ENCODE data around the gene NPPB.

NPPB gene

GRCh38 chr1:11873395-11874257, 14.9 kb upstream of the NPPB start:
- H3K27me3 ChIP-seq (ENCODE audit: control insufficient read depth, insufficient read depth, low read length, poor library complexity, severe bottlenecking), result no peaks in the 10 kb centered on the region
- H3K4me3 ChIP-seq (ENCODE audit: insufficient read depth, low read depth, low read length), result no peak overlapping the region
- no peaks in the 10 kb centered on the region for H3K4me1 ChIP-seq (ENCODE audit: control insufficient read depth, insufficient read depth, low read length)
- WGBS, 2 experiments, result 88 to 90% methylated on average over 14 of the region's 14 CpGs
- H3K9me3 ChIP-seq (ENCODE audit: control insufficient read depth, low read length), result no peaks in the 10 kb centered on the region
- no peak overlapping the region for H3K27ac ChIP-seq (ENCODE audit: insufficient read depth, low read depth, low read length, poor library complexity, severe bottlenecking)
- H3K36me3 ChIP-seq (ENCODE audit: control insufficient read depth, insufficient read depth, low read length), result no peaks in the 10 kb centered on the region

- Histone ChIP-seq H3K4me3 (ENCODE audit: insufficient read depth, low read depth, low read length) (no peak overlapping the region), H3K36me3 (ENCODE audit: control insufficient read depth, insufficient read depth, low read length) (no peaks in the 10 kb centered on the region), H3K27me3 (ENCODE audit: control insufficient read depth, insufficient read depth, low read length, poor library complexity, severe bottlenecking) (no peaks in the 10 kb centered on the region), H3K4me1 (ENCODE audit: control insufficient read depth, insufficient read depth, low read length) (no peaks in the 10 kb centered on the region), H3K27ac (ENCODE audit: insufficient read depth, low read depth, low read length, poor library complexity, severe bottlenecking) (no peak overlapping the region), H3K9me3 (ENCODE audit: control insufficient read depth, low read length) (no peaks in the 10 kb centered on the region)
- 84 to 90% methylated on average over 7 of the region's 7 CpGs for WGBS, 2 experiments
Observed at GRCh38 chr1:11872545-11872944, 13.8 kb upstream of the NPPB start.

DNA sequence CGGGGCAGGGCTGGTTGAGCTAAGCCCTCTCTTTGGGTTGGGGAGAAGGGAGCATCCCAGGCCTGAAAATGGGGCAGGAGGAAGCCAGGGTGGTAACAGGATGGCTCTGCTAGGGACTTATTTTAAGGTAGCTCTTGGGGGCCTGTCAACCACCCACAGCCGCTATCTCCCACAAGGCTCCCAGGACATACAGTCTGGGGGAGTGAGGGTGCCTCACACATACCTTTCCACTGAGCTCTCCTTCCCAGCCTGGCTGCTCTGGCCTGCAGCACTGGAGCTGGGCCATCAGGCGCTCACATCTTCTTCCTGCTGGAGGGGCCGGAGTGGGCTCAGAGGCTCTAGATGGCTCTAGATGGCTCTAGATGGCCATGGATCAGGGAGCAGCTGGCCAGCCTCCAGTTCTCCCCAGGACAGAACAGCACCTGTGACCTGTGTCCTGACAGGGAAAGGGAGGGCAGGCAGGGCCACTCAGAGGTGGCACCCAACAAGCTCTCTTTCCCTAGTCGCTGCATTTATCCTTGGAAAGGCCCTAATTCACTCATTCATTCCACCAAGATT, 11.0 kb upstream of the NPPB start:
- no peaks in the 10 kb centered on the region for H3K9me3 ChIP-seq (ENCODE audit: control insufficient read depth, low read length)
- no peaks in the 10 kb centered on the region for H3K4me1 ChIP-seq (ENCODE audit: control insufficient read depth, insufficient read depth, low read length)
- no peaks in the 10 kb centered on the region for H3K36me3 ChIP-seq (ENCODE audit: control insufficient read depth, insufficient read depth, low read length)
- 87 to 90% methylated on average over 5 of the region's 5 CpGs for WGBS, 2 experiments
- H3K27ac ChIP-seq (ENCODE audit: insufficient read depth, low read depth, low read length, poor library complexity, severe bottlenecking), result no peak overlapping the region
- H3K4me3 ChIP-seq (ENCODE audit: insufficient read depth, low read depth, low read length), result no peak overlapping the region
- H3K27me3 ChIP-seq (ENCODE audit: control insufficient read depth, insufficient read depth, low read length, poor library complexity, severe bottlenecking), result no peaks in the 10 kb centered on the region

- WGBS, 2 experiments, result 92 to 97% methylated on average over 2 to 3 of the region's 3 CpGs
- H3K4me3 ChIP-seq (ENCODE audit: insufficient read depth, low read depth, low read length), result no peak overlapping the region
- no peaks in the 10 kb centered on the region for H3K36me3 ChIP-seq (ENCODE audit: control insufficient read depth, insufficient read depth, low read length)
Observed at GRCh38 chr1:11869104-11869503, 10.4 kb upstream of the NPPB start.

DNA sequence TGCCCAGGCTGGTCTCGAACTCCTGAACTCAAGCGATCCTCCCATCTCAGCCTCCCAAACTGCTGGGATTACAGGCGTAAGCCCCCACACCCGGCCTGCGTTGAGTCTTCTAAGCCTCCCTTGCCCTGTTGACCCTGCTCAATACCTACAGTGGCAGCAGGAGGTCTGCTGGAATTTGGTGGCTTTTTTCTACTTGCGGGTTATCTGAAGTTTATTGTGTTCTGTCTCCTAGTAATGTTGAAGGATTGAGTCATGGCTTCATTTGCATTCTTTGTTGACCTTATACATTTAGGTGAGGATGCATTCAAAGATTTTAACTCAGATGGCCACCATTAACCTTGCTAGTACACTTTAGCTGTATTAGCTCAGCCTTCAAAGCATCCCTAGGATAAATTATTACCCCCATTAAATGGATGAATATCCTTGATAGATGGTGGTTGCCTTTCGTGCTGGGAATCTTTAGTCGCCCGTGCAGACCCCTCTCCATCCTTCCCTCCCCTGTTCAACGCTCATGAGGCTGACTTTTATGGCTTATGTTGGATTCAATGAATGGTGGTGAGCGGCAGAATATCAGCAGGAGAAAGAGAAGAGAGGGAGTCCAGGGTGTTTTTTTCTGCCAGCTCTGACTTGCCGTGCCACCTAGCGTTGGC, 9.7 kb upstream of the NPPB start:
- no peak overlapping the region for H3K27ac ChIP-seq (ENCODE audit: insufficient read depth, low read depth, low read length, poor library complexity, severe bottlenecking)
- H3K9me3 ChIP-seq (ENCODE audit: control insufficient read depth, low read length), result no peaks in the 10 kb centered on the region
- no peaks in the 10 kb centered on the region for H3K36me3 ChIP-seq (ENCODE audit: control insufficient read depth, insufficient read depth, low read length)
- no peaks in the 10 kb centered on the region for H3K4me1 ChIP-seq (ENCODE audit: control insufficient read depth, insufficient read depth, low read length)
- WGBS, 2 experiments, result 87 to 88% methylated on average over 12 to 13 of the region's 13 CpGs
- H3K4me3 ChIP-seq (ENCODE audit: insufficient read depth, low read depth, low read length), result no peak overlapping the region
- H3K27me3 ChIP-seq (ENCODE audit: control insufficient read depth, insufficient read depth, low read length, poor library complexity, severe bottlenecking), result no peaks in the 10 kb centered on the region

More at GRCh38 chr1:11869104-11869503, 10.4 kb upstream of the NPPB start:
- Histone ChIP-seq H3K4me1 (ENCODE audit: control insufficient read depth, insufficient read depth, low read length) (no peaks in the 10 kb centered on the region), H3K27me3 (ENCODE audit: control insufficient read depth, insufficient read depth, low read length, poor library complexity, severe bottlenecking) (no peaks in the 10 kb centered on the region), H3K27ac (ENCODE audit: insufficient read depth, low read depth, low read length, poor library complexity, severe bottlenecking) (no peak overlapping the region), H3K9me3 (ENCODE audit: control insufficient read depth, low read length) (no peaks in the 10 kb centered on the region)

GRCh38 chr1:11862890-11863289, 4.1 kb upstream of the NPPB start:
- Histone ChIP-seq H3K27me3 (ENCODE audit: control insufficient read depth, insufficient read depth, low read length, poor library complexity, severe bottlenecking) (peaks cover 25% of the 10 kb centered on the region), H3K4me1 (ENCODE audit: control insufficient read depth, insufficient read depth, low read length) (peaks cover 6% of the 10 kb centered on the region), H3K36me3 (ENCODE audit: control insufficient read depth, insufficient read depth, low read length) (no peaks in the 10 kb centered on the region), H3K27ac (ENCODE audit: insufficient read depth, low read depth, low read length, poor library complexity, severe bottlenecking) (no peak overlapping the region), H3K9me3 (ENCODE audit: control insufficient read depth, low read length) (no peaks in the 10 kb centered on the region), H3K4me3 (ENCODE audit: insufficient read depth, low read depth, low read length) (no peak overlapping the region)
- WGBS, 2 experiments, result 78 to 88% methylated on average over 6 of the region's 6 CpGs

DNA sequence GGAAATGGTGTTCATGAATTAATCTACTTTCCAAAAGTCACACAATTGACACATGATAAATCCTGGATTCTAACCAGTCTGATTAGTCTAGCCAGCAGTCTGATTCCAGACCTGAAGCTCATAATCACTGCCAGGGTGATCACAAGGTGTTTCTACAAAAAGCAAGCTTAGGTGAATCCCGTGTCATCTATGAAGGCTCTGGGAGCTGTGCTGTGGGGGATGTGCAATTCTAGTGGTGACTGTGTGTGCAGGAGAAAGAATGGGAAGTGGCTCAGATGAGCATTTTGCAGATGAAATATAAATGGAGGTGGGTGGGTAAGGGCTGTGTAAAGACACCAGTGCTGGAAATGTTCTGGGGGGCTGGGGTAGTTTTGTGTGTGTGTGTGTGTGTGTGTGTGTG, 1.8 kb upstream of the NPPB start:
- no peak overlapping the region for H3K27ac ChIP-seq (ENCODE audit: insufficient read depth, low read depth, low read length, poor library complexity, severe bottlenecking)
- H3K36me3 ChIP-seq (ENCODE audit: control insufficient read depth, insufficient read depth, low read length), result no peaks in the 10 kb centered on the region
- peaks cover 39% of the 10 kb centered on the region for H3K27me3 ChIP-seq (ENCODE audit: control insufficient read depth, insufficient read depth, low read length, poor library complexity, severe bottlenecking)
- 69 to 70% methylated on average over 1 of the region's 1 CpG for WGBS, 2 experiments
- no peaks in the 10 kb centered on the region for H3K9me3 ChIP-seq (ENCODE audit: control insufficient read depth, low read length)
- H3K4me3 ChIP-seq (ENCODE audit: insufficient read depth, low read depth, low read length), result no peak overlapping the region
- H3K4me1 ChIP-seq (ENCODE audit: control insufficient read depth, insufficient read depth, low read length), result peaks cover 6% of the 10 kb centered on the region

- Histone ChIP-seq H3K27me3 (ENCODE audit: control insufficient read depth, insufficient read depth, low read length, poor library complexity, severe bottlenecking) (peaks cover 39% of the 10 kb centered on the region), H3K27ac (ENCODE audit: insufficient read depth, low read depth, low read length, poor library complexity, severe bottlenecking) (no peak overlapping the region), H3K9me3 (ENCODE audit: control insufficient read depth, low read length) (no peaks in the 10 kb centered on the region), H3K4me1 (ENCODE audit: control insufficient read depth, insufficient read depth, low read length) (peaks cover 6% of the 10 kb centered on the region), H3K36me3 (ENCODE audit: control insufficient read depth, insufficient read depth, low read length) (no peaks in the 10 kb centered on the region), H3K4me3 (ENCODE audit: insufficient read depth, low read depth, low read length) (no peak overlapping the region)
- WGBS, 2 experiments, result 86 to 88% methylated on average over 2 of the region's 2 CpGs
Observed at GRCh38 chr1:11860083-11860482, 1.3 kb upstream of the NPPB start.

DNA sequence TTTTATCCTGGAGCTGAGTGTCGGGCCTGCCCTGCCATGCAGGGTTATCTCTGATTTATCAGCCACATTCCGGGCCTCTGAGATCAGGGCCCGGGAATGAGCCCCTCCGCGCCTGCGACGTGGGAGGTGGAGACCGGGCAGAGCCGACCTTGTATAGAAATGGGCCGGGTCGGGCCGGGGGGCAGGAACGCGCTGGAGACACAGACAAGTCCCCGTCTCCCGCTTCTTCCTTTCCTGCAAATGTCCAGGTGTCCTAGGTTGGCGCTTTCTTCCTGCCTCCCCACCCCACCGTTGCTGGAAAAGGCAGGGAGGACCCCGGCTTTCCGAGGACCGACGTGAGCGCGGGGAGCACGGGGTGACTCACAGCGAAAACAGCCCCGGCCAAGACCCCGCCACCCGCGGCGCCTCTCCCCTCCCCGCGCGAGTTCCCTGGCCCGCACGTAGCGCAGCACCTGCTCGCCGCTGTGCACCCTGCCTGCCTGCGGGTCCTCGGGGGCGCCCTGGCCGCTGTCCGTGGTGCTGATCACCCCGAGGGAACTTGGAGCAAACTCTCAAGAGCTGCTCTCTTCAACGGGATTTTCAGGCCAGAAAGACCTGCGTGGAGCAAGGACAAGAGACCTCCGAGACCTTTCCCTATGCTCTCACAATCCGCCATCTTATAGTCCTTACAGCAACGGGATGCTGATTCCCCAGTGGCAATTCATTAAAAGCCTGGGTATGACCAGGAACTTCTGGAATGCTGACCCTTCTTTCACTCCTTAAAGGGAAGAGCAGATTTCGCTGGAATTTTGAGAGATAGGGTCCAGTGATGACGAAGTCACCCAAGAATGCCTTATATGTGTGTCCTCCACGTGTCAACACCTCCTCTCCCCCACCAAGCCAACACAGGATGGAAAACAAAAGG, 475 bp upstream of the NPPB start:
- WGBS, 2 experiments, result 4 to 5% methylated on average over 53 of the region's 53 CpGs
- H3K9me3 ChIP-seq (ENCODE audit: control insufficient read depth, low read length), result no peaks in the 10 kb centered on the region
- H3K36me3 ChIP-seq (ENCODE audit: control insufficient read depth, insufficient read depth, low read length), result no peaks in the 10 kb centered on the region
- H3K4me1 ChIP-seq (ENCODE audit: control insufficient read depth, insufficient read depth, low read length), result peaks cover 6% of the 10 kb centered on the region
- H3K27ac ChIP-seq (ENCODE audit: insufficient read depth, low read depth, low read length, poor library complexity, severe bottlenecking), result no peak overlapping the region
- peaks cover 39% of the 10 kb centered on the region for H3K27me3 ChIP-seq (ENCODE audit: control insufficient read depth, insufficient read depth, low read length, poor library complexity, severe bottlenecking)
- no peak overlapping the region for H3K4me3 ChIP-seq (ENCODE audit: insufficient read depth, low read depth, low read length)
